ENCODE measurements around the gene BORCS5.
"Not testable (repeated sequence)": the region's sequence is repeated elsewhere in the genome, so short reads cannot be mapped to it uniquely, and the experiment has no call there.

Gene BORCS5

DNA sequence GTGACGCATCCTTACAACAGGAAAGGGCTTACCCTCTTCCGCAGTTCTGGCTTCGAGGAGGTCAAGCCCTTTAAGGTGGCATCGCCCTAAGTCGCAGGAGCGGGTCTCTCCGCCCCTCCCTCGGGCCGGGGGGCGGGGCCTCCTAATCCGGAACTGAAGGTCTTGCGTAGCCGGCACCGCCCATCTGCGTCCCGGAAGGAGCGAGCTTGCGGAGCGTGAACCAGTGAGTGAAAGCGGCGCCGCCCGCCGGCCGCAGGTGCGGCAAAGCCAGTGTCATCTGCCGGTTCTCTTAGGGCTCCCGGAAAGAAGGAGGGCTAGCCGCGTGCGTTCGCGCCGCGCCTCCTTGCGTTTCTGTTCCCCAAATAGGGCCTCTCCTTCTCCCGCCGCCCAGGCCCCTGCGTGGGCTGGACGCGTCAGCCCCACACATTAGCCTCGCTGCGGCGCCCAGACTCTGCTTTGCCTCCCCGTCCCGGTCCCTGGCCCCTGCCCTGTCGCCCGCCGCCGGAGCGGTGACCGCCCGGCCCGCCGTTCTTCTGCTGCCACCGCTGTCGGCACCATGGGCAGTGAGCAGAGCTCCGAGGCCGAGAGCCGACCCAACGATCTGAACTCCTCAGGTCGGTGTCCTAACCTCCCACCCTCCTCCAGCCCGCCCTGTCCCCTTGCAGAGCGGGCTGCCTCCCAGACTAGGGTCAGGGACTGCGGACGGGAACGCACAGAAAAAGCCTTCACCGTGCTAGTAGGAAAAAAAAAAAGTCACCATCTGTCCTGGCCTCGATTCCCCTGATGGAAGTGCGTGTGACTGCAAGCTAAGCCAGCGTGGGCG, at the start of gene BORCS5:
Gene BORCS5 (plus strand): TSS at position 183 of the 823 bp plus-strand sequence. CDS start 374 bp downstream, at position 557.
- peak within 1 kb of the TSS; percentile 92 for H3K9ac ChIP-seq (ENCODE audit: insufficient read length)
- no peaks in the 10 kb centered on the region for H3K36me3 ChIP-seq (ENCODE audit: insufficient read depth, low read length)
- peak within 1 kb of the TSS; percentile 96 for H3K4me3 ChIP-seq
- peak; percentile 51 for DNase-seq (ENCODE audit: low read depth, low spot score)
- peak within 1 kb of the TSS; percentile 44 for H3K27ac ChIP-seq
- TF ChIP-seq POLR2AphosphoS5 (IDR thresholded peaks at IDR 0.05; ENCODE audit: borderline replicate concordance, low read depth, low read length) (peak; percentile 97), FOXP2 (optimal IDR thresholded peaks at IDR 0.05; ENCODE audit: control extremely low read depth, extremely low read length, insufficient read depth) (peak; percentile 29), EZH2 (IDR thresholded peaks at IDR 0.05) (no peak)
- no peaks in the 10 kb centered on the region for H3K9me3 ChIP-seq (ENCODE audit: low read depth, low read length)

DNA sequence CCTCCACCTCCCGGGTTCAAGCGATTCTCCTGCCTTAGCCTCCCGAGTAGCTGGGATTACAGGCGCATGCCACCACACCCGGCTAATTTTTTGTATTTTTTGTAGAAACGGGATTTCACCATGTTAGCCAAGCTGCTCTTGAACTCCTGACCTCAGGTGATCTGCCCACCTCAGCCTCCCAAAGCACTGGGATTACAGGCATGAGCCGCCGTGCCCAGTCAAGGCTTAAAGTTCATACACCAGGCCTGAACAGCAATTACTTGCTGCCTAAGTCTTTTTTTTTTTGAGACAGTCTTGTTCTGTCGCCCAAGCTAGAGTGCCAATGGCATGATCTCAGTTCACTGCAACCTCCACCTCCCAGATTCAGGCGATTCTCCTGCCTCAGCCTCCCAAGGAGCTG, 46.2 kb upstream of the BORCS5 start:
- not testable (repeated sequence) for H3K9ac ChIP-seq (ENCODE audit: insufficient read length); H3K4me3 ChIP-seq; H3K27ac ChIP-seq; H3K9me3 ChIP-seq (ENCODE audit: low read depth, low read length); DNase-seq (ENCODE audit: low read depth, low spot score); H3K36me3 ChIP-seq (ENCODE audit: insufficient read depth, low read length)

DNA sequence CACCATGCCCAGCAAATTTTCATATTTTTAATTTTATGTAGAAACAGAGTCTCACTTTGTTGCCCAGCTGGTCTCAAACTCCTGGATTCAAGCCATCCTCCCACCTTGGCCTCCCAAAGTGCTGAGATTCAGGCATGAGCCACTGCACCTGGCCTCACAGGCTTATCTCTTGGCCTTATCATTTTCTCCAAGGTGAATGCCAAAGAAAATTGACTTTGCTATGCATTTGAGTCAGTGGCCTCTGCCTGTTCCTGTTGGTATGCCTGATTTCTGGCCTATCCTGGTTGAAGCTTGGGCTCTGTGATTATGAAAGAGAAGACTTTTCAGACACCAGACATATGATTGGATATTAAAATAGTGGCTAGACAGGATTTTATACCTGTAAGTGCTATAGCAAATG, 41.0 kb upstream of the BORCS5 start:
- H3K36me3 ChIP-seq (ENCODE audit: insufficient read depth, low read length): no peaks in the 10 kb centered on the region
- no peak overlapping the region for H3K27ac ChIP-seq
- no peaks in the 10 kb centered on the region for H3K9me3 ChIP-seq (ENCODE audit: low read depth, low read length)
- TF ChIP-seq POLR2AphosphoS5 (IDR thresholded peaks at IDR 0.05; ENCODE audit: borderline replicate concordance, low read depth, low read length): no peak
- no peak for TF ChIP-seq FOXP2 (optimal IDR thresholded peaks at IDR 0.05; ENCODE audit: control extremely low read depth, extremely low read length, insufficient read depth)
- TF ChIP-seq EZH2 (IDR thresholded peaks at IDR 0.05): no peak
- H3K4me3 ChIP-seq: no peak overlapping the region
- H3K9ac ChIP-seq (ENCODE audit: insufficient read length): no peak overlapping the region
- DNase-seq (ENCODE audit: low read depth, low spot score): no peak

DNA sequence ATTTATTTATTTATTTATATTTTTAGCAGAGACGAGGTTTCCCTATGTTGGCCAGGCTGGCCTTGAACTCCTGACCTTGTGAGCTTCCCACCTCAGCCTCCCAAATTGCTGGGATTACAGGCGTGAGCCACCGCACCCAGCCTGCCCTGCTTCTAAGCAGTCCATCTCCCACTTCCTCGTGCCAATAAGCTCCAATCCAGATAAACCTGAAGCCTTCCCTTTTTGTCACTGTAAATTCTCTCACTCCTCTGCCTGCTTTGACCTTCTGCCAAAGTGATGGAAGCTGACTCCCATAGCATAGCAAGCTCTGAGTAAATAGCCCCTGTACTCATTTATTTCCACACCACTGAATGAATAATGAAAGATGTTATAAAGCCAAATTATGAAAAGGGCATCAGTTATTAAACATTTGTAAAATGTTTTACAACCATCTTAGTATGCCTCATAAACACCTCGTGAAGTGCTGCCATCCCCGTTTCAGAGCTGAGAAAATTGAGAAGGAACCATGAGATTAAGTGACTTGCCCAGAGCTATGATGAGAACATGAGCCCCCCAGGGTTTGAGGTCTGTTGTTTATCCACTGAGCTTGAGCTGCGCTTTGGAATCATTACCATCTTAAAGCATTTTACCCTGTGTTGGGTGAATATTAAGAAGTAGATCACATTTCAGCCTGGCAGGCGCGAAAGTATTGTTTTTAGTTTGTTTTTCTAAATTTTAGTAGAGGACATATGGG, 37.3 kb upstream of the BORCS5 start:
- TF ChIP-seq FOXP2 (optimal IDR thresholded peaks at IDR 0.05; ENCODE audit: control extremely low read depth, extremely low read length, insufficient read depth): peak; percentile 98
- TF ChIP-seq EZH2 (IDR thresholded peaks at IDR 0.05): no peak
- TF ChIP-seq POLR2AphosphoS5 (IDR thresholded peaks at IDR 0.05; ENCODE audit: borderline replicate concordance, low read depth, low read length): no peak; the same call in 1 of the 2 replicates
- peak overlapping the region; percentile 73 for H3K4me3 ChIP-seq

DNA sequence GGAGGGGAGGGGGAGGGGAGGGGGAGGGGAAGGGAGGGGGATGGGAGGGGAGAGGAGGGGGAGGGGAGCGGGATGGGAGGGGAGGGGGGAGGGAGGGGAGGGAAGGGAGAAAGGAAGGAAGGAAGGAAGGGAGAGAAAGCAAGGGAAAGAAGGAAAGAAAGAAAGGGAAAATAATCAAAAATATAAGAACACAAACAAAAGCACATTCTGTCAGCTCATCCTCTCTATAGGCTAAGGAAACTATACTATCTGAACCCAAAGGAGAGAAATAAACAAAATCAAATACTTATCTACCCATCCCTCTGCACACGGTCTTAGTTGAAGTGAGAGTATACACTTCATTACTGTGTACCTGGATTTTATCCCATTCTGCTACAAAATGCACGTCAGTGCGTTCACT, 33.8 kb upstream of the BORCS5 start:
- H3K27ac ChIP-seq: no peak overlapping the region
- no peak for DNase-seq (ENCODE audit: low read depth, low spot score)
- H3K9me3 ChIP-seq (ENCODE audit: low read depth, low read length): no peaks in the 10 kb centered on the region
- no peak overlapping the region for H3K4me3 ChIP-seq
- H3K36me3 ChIP-seq (ENCODE audit: insufficient read depth, low read length): no peaks in the 10 kb centered on the region
- TF ChIP-seq EZH2 (IDR thresholded peaks at IDR 0.05) (no peak), FOXP2 (optimal IDR thresholded peaks at IDR 0.05; ENCODE audit: control extremely low read depth, extremely low read length, insufficient read depth) (no peak), POLR2AphosphoS5 (IDR thresholded peaks at IDR 0.05; ENCODE audit: borderline replicate concordance, low read depth, low read length) (no peak)
- no peak overlapping the region for H3K9ac ChIP-seq (ENCODE audit: insufficient read length)

More for the DNA sequence above, 37.3 kb upstream of the BORCS5 start:
- Histone ChIP-seq H3K9me3 (ENCODE audit: low read depth, low read length) (no peaks in the 10 kb centered on the region), H3K36me3 (ENCODE audit: insufficient read depth, low read length) (no peaks in the 10 kb centered on the region), H3K9ac (ENCODE audit: insufficient read length) (peak overlapping the region; percentile 54), H3K27ac (peak overlapping the region; percentile 97)
- DNase-seq (ENCODE audit: low read depth, low spot score): peak; percentile 82

DNA sequence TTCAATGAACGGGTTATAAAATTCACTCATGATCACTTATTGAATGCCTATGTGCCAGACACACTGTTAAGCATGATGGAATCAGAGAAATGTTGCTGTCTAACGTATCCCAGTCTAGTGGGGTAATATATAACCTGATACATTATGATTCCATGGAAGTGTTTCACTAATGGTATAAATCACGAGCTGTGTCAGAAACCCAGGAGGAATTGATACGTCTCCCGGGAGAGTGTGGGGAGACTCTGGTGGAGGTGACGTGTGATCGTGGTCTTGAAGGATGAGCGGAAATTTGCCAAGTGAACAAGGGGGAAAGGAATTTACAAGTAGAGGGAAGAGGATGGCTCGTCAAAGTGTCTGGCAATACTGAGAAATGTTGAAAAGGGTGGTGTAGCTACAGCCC, 33.3 kb upstream of the BORCS5 start:
- H3K4me3 ChIP-seq: no peak overlapping the region
- no peaks in the 10 kb centered on the region for H3K9me3 ChIP-seq (ENCODE audit: low read depth, low read length)
- no peak overlapping the region for H3K9ac ChIP-seq (ENCODE audit: insufficient read length)
- no peak for DNase-seq (ENCODE audit: low read depth, low spot score)
- H3K36me3 ChIP-seq (ENCODE audit: insufficient read depth, low read length): no peaks in the 10 kb centered on the region
- no peak overlapping the region for H3K27ac ChIP-seq
- TF ChIP-seq EZH2 (IDR thresholded peaks at IDR 0.05) (no peak), POLR2AphosphoS5 (IDR thresholded peaks at IDR 0.05; ENCODE audit: borderline replicate concordance, low read depth, low read length) (no peak), FOXP2 (optimal IDR thresholded peaks at IDR 0.05; ENCODE audit: control extremely low read depth, extremely low read length, insufficient read depth) (no peak)

DNA sequence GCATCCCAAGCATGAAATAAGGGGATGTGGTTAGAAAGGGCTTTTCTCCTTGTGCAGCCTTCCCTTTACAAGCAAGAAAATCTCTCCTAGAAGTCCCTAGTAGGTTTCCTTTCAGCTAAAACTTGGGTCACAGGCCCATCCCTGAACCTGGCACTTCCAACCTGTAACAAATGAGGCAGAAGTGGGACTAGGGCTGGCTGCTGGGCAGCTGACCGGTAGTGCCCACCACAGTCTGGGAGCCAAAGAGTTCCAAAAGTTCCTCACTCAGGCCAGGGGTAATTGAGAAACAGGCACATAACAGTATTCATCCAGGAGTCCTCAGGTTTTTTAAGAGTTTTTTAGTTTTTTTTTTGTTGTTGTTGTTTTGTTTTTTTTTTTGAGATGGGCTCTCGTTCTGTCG, 30.6 kb upstream of the BORCS5 start:
- TF ChIP-seq POLR2AphosphoS5 (IDR thresholded peaks at IDR 0.05; ENCODE audit: borderline replicate concordance, low read depth, low read length): no peak
- TF ChIP-seq FOXP2 (optimal IDR thresholded peaks at IDR 0.05; ENCODE audit: control extremely low read depth, extremely low read length, insufficient read depth): no peak
- no peak for TF ChIP-seq EZH2 (IDR thresholded peaks at IDR 0.05)
- Histone ChIP-seq H3K9me3 (ENCODE audit: low read depth, low read length) (no peaks in the 10 kb centered on the region), H3K9ac (ENCODE audit: insufficient read length) (no peak overlapping the region), H3K36me3 (ENCODE audit: insufficient read depth, low read length) (no peaks in the 10 kb centered on the region), H3K27ac (no peak overlapping the region), H3K4me3 (no peak overlapping the region)
- DNase-seq (ENCODE audit: low read depth, low spot score): no peak

DNA sequence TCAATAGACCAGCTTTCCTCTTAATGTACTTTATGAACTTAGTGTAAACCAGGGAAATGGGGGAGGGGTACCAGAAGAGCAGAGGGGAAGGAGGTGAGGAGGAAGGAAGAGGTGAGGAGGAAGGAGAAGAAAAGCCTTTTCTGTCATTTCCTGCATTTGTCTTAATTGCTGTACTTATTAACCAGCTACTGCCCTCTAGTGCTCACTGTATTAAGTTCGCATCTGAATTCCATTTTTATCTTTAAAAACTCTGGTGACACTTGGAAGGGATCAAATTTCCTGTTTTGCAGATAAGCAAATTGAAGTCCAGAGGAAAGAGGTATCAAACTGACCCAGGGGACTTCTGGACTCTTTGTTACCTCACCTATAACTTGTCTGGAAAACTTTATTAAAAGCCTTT, 29.1 kb upstream of the BORCS5 start:
- Histone ChIP-seq H3K4me3 (no peak overlapping the region), H3K9ac (ENCODE audit: insufficient read length) (no peak overlapping the region), H3K27ac (peak overlapping the region; percentile 35; the same call in 1 of the 2 replicates), H3K36me3 (ENCODE audit: insufficient read depth, low read length) (no peaks in the 10 kb centered on the region), H3K9me3 (ENCODE audit: low read depth, low read length) (no peaks in the 10 kb centered on the region)
- TF ChIP-seq FOXP2 (optimal IDR thresholded peaks at IDR 0.05; ENCODE audit: control extremely low read depth, extremely low read length, insufficient read depth): no peak
- TF ChIP-seq POLR2AphosphoS5 (IDR thresholded peaks at IDR 0.05; ENCODE audit: borderline replicate concordance, low read depth, low read length): no peak
- peak; percentile 59 for DNase-seq (ENCODE audit: low read depth, low spot score)

Measured in SK-N-MC (cell line).